ENCODE results near the gene RAB7A.
"Not testable (repeated sequence)": the region's sequence is repeated elsewhere in the genome, so short reads cannot be mapped to it uniquely, and the experiment has no call there.

GRCh38 chr3:128829087-128829486 lies 103.1 kb downstream of the RAB7A start:
- not testable (repeated sequence) for TF ChIP-seq POLR2A, CTCF (IDR thresholded peaks at IDR 0.05)
